ENCODE data around the gene NINJ1.

Gene NINJ1

DNA sequence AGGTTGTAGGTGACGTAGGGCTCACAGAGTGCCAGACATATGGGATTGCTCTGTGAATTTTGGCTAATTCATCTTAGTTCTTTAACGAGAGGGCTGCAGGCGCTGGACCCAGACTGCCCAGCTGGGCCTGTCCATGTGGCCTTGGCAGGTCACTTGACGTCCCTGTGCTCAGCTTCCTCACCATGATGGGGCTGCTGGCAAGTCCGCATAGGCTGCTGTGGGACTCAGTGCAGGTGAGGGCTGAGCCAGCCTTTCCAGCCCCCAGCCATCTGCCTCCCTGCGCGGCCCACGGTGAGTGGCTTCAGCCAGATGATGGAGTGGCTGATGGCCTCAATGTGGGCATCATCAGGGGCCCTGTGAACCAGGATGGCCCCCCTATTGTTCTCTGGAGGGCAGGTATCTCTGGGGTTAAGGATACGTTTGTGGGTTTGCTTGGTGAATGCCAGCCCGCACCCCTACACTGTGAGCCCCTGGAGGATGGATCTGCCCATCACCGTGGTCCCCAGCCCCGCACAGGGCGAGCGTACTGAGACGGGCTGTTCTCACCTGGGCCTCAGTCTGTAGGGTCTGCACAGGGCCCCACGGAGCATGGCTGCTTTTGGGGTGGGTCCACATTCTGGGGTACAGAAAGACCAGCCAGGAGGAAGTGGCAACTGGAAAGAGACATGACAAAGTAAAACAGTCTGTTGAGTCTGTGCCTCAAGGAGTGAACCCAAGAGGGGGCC lies 34.3 kb downstream of the NINJ1 start:
- DNase-seq: no peak

DNA sequence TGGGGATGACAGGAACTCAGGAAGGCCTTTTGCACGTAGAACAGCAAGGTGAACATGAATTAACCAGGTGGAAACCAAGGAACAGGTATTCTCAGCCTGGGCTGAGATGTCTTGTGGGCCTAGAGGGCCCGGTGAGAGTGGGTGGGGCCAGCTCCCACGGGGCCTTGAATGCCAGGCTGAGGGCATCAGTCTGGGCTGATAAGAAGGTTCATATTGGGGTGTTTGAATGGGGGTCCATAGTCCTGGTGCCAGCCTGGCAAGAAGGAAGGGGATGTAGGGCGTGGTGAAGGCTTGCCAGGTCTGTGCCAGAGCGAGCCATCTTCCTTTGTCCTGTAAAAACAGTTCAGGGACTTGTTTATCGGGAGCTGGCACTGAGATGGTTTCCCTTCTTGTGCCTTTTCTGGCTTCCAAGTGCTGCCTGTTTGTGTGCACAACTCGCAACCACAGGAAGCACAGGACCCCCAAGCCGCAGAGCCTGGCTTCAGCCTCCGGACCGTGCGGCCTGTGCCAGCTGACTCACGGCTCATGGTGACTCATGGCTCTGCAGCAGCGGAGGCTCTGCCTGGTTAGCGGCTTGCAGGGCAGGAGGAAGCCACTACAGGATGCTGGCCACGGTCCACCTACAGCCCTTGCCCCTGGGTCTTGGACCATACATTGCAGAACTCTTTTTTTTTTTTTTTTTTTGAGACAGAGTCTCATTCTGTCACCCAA lies 35.7 kb downstream of the NINJ1 start:
- DNase-seq: peak; percentile 80

DNA sequence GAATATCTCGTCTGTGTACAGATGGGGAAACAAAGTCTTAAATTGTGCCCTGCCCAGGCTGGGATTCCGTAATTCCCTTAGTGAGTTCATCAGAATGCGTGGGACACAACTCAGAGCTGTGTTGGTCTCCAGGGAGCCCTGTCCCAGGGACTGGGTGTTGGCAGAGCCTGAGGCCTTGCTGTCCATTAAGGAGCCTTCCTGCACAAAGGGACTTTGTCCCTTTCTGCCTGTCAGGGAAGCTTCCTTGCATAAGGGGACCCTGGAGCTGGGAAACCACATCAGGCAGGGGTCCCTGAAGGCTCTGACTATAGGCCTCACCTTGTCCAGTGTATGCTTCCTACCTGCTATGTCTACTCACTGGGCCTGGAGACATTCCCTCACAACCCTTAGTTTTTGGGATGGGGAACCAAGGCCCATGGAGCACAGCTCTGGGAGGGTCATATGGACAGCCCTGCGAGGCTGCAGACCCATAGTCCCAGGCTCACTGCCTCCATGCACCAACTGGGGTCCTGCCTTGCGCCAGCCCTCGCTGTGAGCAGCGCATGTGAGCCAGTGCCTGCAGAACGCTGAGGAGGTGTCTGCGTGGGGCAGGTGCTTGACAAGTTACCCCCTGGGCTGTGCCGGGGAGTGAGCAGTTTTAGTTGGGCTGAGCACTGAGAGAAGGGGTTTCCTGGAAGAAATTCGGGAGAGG lies 36.4 kb downstream of the NINJ1 start:
- no peak for DNase-seq

DNA sequence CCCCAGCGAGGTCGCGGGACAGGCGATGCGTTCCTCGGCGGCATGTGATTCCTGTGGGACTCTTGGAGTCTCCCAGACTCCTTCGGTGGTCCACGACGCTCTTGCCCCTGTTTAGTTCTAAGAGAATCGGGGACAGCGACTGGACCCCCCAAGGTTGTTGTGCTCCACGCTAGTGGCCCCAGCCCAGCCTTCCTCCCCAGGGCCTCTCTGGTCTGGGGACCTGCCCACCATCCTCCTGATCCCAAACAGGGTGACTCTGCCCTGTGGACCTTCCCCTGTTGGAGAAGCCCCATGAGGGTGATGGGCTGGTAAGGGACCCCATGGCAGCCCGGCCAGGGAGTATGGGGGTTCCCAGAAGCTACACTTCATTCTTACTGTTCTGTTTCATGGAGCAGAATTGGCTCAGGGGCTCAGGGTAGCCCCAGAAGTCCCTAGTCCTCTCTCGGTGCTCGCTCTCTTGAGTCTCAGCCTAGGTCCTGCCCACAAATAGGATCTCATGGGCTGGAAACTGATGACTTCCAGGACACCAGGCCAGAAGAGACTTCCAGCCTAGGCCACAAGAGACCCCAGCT lies 37.2 kb downstream of the NINJ1 start:
- DNase-seq: no peak

DNA sequence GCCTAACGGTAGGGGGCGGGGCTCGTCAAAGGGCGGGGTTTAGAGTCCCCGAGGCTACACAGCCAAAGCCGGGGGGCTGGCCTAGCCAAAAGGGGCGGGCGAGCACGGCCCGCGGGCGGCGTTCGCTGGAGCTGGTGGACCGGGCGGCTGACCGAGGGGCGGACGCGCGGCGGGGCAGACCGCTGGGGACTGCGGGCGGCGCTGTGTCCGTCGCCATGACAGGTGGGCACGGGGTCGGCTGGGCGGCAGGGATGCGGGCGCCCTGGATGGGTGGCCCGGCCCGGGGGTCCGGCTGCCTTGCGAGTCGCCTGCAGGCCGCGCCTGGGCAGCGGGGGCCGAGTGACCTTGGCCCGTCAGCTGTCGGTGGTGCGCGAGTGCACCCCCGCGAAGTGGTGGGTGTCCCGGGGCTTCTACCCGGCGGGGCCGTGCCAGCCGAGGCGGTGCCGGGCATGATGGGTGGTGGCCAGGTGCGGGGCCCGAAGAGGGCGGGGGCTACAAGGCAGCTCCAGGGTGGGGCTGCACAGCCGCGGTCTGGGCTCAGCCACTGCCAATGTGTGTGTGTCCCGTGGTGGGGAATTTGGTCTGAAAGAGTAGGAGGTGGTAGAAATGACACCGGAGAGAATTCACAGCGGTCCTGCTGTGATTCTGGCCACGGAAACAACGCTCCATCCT lies 37.8 kb downstream of the NINJ1 start, which contains the start of gene CARD19:
TSS of gene CARD19 (plus strand) at position 87 of the 672 bp plus-strand sequence. CDS start at position 216, 129 bp downstream.
- peak; percentile 55 for DNase-seq

DNA sequence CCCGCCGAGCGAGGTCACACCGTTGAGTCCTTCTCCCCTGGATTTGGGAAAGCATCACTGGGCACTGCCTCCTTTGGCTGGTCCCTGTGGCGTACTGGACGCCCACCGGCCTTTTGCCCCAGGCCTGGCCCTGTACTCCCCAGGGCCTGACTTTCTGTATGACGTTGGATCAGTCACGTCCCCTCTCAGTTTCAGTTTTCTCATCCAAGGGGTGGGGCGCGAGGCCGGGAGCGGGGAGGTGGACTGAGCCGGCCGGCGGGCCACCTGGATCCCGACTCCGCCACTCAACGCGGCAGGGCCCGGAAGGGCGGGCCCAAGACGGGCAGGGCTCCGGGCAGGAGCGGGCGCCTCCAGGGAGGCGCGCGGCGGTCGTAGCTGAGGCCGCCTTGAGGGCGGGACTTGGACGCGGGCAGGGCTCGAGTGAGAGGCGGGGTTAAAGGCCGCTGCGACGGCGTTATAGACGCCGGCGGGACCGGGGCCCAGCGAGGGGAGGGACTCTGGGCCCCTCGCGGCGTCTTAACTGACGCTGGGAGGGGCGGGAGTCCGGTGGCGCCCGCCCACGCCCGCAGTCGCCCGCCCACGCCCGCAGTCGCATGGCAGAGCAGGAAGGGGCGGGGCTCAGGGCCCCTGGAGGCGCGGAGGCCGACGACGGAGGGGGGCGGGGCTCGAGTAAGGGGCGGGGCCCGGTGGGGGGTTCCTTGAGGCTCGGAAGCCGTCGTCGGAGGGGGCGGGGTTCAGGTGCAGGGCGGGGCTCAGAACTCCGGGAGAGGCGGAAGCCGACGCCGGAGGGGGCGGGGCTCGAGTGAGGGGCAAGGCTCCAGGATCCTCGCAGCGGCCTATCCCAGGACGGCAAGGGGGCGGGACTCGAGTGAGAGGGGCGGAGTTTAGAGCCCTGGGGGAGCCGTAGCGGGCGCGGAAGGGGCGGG lies 38.6 kb downstream of the NINJ1 start:
- peak; percentile 100 for DNase-seq

DNA sequence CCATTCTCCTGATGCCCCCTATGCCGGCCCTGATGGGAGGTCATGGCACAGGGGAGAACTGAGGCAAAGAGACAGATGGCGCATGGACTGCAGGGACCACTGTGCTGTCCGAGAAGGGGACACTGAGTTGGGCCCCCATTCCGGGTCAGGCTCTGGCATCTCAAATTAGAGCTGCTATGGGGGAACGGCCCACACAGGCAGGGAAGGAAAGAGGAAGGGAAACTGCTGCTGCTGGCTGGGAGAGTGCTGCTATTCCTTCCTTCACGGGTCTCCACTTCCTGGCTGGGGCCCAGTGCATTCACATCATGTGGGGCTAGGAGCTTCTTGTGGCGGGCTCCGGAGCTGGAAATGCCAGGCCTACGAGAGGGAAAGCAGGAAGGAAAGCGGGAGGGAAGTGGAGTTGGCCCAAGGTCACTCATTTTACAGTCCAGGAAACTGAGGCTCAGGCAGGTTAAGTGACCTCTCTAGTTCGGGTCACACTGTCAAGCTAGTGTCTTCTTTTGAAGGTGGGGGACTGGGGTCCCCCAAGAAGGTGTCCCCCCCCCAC lies 39.3 kb downstream of the NINJ1 start:
- DNase-seq: peak; percentile 27

DNA sequence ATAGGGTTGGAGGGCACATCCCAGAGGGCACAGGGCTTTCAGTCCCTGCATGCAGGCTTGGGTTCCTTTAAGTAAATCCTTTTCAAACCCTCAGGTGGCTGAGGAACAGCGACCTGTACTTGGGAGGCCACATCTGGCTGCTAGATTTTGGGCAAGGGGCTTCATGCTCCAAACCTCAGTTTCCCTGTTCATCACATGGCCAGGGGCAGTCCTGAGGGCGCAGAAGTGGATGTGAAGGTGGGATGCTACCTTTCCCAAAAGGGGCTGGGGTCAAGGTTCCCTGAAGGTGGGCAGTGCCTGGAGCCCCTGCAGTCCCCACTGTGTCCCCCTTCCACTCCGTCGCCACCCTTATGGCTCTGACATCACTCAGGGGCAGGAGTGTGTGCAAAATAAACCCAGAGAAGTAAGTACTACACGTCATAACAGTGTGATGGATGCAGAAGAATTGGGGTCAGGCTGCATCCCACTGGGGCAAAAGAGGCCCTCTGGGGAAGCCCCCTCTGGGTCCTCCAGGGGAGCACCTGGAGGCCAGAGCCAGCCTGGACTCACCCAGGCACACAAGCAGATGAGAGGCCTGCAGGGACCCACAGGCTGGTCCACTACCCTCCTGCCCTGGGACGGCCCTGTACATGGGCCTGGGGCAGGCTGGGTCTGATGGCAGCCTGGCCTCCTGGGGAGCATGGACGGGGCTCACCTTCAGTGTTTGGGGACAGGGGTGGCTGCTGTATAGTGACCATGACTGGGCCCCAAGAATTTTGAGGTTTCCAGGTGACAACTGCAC lies 40.0 kb downstream of the NINJ1 start:
- DNase-seq: no peak

DNA sequence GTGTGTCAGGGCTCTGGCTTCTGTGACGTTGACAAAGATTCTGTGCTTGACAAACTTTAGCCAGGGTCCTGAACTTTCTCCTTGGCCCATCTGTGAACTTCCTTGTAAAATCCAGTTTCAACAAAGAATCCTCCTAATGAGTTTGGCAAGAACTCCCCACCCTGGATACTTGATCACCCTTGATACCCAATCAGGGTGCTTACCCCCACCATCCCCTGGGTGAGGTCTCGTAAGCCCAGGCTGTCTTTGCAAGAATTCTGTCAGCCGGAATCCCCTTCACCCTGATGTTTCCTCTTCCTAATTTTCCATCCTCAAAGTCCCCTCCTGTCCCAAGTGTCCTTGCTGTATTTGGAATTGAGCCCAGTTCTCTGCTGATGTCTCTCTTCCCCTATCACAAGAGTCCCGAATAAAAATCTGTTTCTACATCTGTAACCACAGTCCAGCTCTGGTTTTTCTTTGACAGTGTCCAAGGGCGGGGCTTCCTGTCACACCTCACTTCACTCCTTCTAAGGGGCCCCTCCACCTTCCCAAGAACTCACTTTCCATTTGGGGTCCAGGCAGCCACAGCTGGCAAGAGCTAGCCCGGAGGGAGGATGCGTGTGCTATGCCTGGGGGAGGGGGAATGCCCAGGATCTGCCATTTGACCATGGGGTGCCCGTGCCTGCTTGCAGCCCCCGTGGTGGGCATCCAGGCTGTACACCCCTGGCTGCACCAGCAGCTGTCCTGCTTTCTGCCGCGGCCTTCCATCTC lies 40.7 kb downstream of the NINJ1 start:
- DNase-seq: no peak

DNA sequence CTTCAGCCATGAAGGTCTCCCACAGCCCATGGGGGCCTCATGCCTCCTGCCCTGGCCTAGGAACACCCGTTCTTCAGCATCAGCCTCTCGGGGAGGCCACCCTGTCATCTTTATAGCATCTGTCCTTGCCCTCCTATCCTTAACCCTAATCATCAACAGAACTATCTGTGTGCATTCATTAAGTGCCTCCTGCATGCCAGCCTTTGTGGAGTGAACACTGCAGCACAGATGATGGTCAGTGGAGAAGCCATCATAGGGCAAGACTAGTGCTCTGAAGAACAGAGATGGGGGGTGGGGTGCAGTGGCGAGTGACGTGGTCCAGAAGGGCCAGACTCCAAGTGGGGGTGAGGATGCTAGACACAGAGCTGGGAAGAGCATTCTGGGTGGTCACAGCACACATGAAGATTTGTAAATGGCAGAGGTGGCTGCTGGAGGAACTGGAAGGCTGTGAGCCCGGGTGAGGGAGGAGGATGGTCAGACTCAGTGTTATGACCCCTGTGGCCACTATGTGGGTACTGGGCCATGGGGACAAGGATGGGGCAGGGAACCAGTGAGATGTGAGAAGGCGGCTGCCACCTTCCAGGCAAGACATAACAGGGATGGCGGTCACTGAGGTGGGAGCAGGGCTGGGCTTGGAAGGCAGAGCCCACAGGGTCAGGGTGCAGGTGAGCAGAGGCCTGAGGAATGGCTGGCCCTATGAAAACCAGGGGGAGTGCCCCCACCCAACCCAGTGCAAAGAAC lies 41.6 kb downstream of the NINJ1 start:
- no peak for DNase-seq

DNA sequence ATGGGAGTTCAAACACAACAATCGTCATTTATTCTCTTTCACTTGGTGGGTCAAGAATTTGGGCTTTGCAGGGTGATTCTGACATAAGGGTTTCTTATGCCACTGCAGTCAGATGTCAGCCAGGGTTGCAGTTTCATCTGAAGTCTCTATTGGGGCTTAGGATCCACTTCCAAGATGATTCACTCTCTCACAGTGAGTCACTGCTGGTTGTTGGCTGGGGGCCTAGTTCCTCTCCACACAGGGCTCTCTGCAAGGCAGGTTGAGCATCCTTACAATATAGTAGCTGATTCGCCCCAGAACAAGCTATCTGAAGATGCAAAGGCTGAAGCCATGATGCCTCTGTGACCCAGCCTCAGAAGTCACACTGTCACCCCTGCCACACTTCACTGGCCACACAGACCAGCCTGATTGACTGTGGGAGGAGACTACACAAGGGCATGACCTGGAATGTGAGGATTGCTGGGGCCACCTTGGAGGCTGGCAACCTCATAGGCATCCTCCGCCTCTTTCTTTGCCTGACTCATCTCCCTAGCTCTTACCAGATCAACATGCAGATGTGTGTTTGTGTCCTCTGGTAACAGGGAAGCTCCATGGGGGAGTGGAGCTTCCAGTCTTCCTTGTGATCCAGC lies 42.5 kb downstream of the NINJ1 start:
- peak; percentile 72 for DNase-seq

DNA sequence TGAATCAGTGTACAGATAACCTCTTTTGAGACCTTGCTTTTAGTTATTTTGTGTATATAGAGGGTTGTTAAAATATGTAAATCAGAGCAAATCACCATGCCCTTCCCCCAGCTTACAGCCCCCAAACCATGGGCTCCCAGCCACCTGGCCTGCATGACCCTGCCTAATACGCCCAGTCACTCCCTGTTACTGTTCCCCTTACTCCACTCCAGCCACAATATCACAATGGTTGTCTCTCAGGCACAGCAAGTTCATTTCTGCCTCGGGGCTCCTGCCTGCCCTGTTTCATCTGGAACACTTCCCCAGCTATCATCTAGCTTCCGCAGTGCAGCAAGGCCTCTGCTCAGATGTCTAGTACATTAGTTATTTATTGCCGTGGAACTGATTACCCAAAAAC lies 43.0 kb downstream of the NINJ1 start:
- DNase-seq: no peak

DNA sequence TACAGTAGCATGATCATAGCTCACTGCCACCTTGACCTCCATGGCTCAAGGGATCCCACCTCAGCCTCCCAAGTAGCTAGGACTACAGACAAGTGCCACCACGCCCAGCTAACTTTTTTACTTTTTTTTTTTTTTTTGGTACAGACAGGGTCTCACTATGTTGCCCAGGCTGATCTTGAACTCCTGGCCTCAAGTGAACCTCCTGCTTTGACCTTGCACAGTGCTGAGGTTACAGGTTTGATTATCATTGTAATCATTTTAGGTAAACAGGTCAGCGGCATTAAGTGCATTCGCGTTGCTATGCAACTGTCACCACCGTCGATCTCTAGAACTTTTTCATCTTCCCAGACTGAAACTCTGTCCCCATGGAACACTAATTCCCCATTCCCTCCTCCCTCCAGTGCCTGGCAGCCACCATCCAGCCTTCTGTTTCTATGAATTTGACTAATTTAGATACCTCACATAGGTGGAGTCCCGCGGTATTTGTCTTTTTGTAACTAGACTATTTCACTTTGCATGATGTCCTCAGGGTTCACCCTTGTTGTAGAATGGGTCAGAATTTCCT lies 43.9 kb downstream of the NINJ1 start:
- no peak for DNase-seq

DNA sequence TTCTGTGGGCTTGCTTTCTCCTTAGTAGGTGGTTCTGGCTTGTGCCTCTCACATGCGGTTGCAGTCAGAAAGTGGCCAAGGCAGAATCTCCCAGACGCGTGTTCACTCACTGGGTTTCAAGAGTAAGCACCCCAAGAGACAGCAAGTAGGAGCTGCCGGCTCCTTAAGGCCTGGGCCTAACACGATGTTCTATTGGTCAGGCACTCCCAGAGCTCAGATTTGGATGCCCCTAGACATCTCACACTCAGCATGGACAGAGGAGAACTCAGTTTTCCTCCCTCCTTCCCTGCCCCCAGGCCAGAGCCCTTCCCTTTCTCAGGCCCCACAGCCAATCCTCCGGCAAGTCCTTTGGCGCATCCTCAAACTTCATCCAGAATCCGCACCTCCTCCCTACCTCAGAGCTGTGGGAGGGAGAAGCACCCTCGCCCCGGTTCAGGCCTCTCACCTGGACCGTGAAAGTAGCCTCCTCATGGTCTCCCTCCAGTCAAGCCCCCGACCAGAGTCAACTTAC lies 44.5 kb downstream of the NINJ1 start:
- DNase-seq: no peak

DNA sequence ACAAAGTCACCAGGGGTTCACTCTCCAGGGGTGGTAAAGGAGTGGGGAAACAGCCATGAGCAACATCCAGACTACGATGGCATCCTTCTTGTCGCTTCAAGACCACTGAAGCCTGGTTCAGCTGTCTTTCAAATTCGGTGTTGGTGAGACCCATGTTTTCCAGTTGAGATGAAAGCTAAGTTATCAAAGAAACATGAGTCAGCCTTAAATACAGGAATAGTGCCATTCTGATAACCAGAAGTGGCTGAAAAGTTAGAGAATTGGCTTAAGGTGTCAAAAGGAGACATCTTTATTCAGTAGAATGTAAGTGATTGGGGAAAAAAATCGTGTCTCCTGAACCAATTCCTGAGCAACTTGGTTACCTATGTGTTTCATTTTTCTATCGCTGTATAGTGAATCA lies 45.0 kb downstream of the NINJ1 start:
- no peak for DNase-seq

DNA sequence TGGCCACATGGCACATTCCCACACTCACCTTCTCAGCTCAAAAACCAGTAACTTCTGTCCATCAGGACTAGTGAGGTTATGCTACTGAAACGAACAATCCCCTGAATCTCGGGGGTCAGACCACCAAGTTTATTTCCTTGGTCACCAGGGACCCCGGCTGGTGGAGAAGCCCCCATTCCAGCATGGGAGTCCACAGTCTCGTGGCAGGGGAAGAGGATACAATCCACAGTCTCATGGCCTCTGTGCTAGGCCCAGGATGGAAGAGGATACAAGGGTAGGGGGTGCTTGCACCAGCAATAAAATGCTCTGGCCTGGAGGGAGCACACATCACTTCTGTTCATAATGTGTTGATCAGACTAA lies 45.4 kb downstream of the NINJ1 start:
- no peak for DNase-seq

DNA sequence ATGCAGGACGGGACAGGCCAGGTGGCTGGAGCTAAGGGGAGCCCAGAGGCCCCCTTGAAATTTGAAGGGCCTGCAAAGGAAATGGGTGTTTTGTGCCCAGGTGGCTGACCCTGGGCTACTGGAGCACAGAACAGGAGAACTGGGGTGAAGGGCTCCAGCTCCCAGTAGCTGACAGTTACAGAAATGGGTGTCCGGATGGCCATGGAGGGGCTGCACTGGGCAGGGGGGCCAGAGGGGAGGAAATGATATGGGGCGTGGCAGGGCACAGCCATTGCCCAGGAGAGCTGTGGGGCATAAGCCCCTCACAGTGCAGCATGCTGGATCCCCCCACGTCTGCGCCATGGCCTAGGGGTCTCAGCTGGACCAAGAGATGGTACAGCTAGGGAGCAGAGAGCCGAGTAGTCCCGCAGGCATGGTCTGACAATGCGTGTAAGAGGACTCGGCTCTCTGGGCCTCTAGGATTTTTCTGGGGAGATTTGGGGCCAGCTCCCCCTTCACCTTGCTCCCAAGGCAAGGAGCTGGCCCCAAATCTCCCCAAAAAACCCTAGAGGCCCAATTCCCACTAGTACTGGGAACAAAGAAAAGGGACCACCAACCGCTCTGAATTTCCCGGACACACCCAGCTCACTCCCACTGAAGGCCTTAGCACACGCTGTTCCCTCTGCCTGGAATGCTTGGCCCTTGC lies 45.9 kb downstream of the NINJ1 start:
- DNase-seq: no peak
